ENCODE results near the gene EYS. TPM values are rescaled to one million over a fixed set of nuclear protein-coding genes. Genes with fewer than 3 reads are reported as not detected.
A peak's percentile ranks its signal among the peaks of the same experiment; 100 is the strongest.

EYS gene
- total and polyA plus RNA-seq, 9 of the 15 experiments (the other 6 are each of a cell fraction or from before 2014, with no cell fraction given) = 0.03 to 0.36 (median 0.10) TPM; not detected in 2

GRCh38 chr6:64445038-64445437 is 1262.0 kb downstream of the EYS start:
- TF ChIP-seq USF1 (CRISPR knock-in tag; IDR thresholded peaks at IDR 0.05) (no peak), MAFF (IDR thresholded peaks at IDR 0.05; ENCODE audit: low read length) (peak; percentile 57; the same call in 1 of the 2 replicates), MAFK (IDR thresholded peaks at IDR 0.05; ENCODE audit: low read length) (peak; percentile 72; the same call in 1 of the 2 replicates), SMARCB1 (IDR thresholded peaks at IDR 0.05; ENCODE audit: insufficient read length, low read depth) (no peak), ZNF316 (IDR thresholded peaks at IDR 0.05) (peak; percentile 74), ATF6 (CRISPR knock-in tag; IDR thresholded peaks at IDR 0.05) (no peak), MAFG (tag; conservative IDR thresholded peaks at IDR 0.05) (0 out of 2 replicates have a peak, but pooled peaks have one; percentile 27)
- ChIA-PET CTCF (ENCODE audit: low intra/inter-chr PET ratio) (no interaction called here), POLR2A (no interaction called here)
- DNase-seq (ENCODE audit: extremely low read depth in 1 of 4, low spot score in 3 of 4) (no peak), FAIRE-seq (no peak), ATAC-seq (no peak)
- in situ Hi-C loops (cut with MboI) = no loop called here
- Histone ChIP-seq H3K4me3 (no peak overlapping the region), H3K9me1 (ENCODE audit: control insufficient read depth, insufficient read depth, low read length) (no peaks in the 10 kb centered on the region), H3K27me3 (ENCODE audit: control insufficient read depth in 2 of 2, insufficient read depth in 2 of 2, low read length in 2 of 2) (no peaks in the 10 kb centered on the region), H4K20me1 (replicated peaks; ENCODE audit: control insufficient read depth, insufficient read depth, low read length) (no peaks in the 10 kb centered on the region), H3K79me2 (ENCODE audit: control insufficient read depth, insufficient read depth, low read length) (no peaks in the 10 kb centered on the region), H3K4me1 (replicated peaks in 1 of 2; ENCODE audit: control insufficient read depth in 2 of 2, insufficient read depth in 2 of 2, low read length in 2 of 2) (no peaks in the 10 kb centered on the region), H3K36me3 (ENCODE audit: control insufficient read depth, insufficient read depth, low read length) (no peaks in the 10 kb centered on the region), H3K27ac (ENCODE audit: extremely low read depth, low read depth, low read length) (no peak overlapping the region), H3K4me2 (ENCODE audit: insufficient read depth, low read length) (no peak overlapping the region), H2AFZ (ENCODE audit: low read depth, low read length) (no peak overlapping the region), H3K9ac (ENCODE audit: insufficient read depth in 1 of 2, low read depth in 2 of 2, low read length in 2 of 2) (no peak overlapping the region), H3K9me3 (replicated peaks; ENCODE audit: control insufficient read depth, insufficient read depth, low read depth, low read length) (no peaks in the 10 kb centered on the region)
- 6% methylated on average over 1 of the region's 1 CpG for WGBS (ENCODE audit: insufficient coverage, low coverage, missing lambda C conversion rate)
- intact Hi-C loops (cut with micrococcal nuclease) = no loop called here
- BruUV-seq (replicated peaks) = no TSS peak
